IMR-90 (cell line): ENCODE results near the gene PGM2. TPM values are rescaled to one million over a fixed set of nuclear protein-coding genes. Genes with fewer than 3 reads are reported as not detected.

Experiments
- ATAC-seq: fragments of 200-7000 bp; cut with Tn5 transposase; 2 replicates; pipeline ENCODE4 v1.9.1; 2020; ENCODE audit warnings: low read depth, mild to moderate bottlenecking, moderate library complexity
- BruUV-seq: library from RNA; stranded (reverse); fragments of 400-500 nt; replicated peaks from 2 replicates; lab custom pipeline; 2021; lab: Mats Ljungman, UMichigan
- CTCF ChIA-PET: fragments of 300-600 bp; formaldehyde crosslinking; extraction: SDS; loops from one replicate; lab custom pipeline; 2021; ENCODE audit warnings: antibody characterized with exemption; lab: Yijun Ruan, JAX
- POLR2A ChIA-PET: fragments of 300-600 bp; sonication (Branson Sonifier 250); formaldehyde crosslinking; loops from one replicate; lab custom pipeline; 2022; ENCODE audit warnings: antibody characterized with exemption; ENCODE audit not compliant: unreplicated experiment; lab: Charles Lee
- DNase-seq: peaks from one replicate; pipeline ENCODE4 v3.0.0; 2013
- H2AFZ ChIP-seq: replicated peaks from 2 replicates; pipeline ENCODE3; 2013; ENCODE audit warnings: low read length, mild to moderate bottlenecking; ENCODE audit not compliant: poor library complexity
- H2AK5ac ChIP-seq: 2 replicates; pipeline ENCODE4 v1.6.1; 2013; ENCODE audit warnings: low read depth, low read length, inconsistent platforms
- H2AK9ac ChIP-seq: replicated peaks from 2 replicates; pipeline ENCODE3; 2013; ENCODE audit warnings: mild to moderate bottlenecking, low read depth, low read length, moderate library complexity; ENCODE audit not compliant: poor library complexity
- H2BK120ac ChIP-seq: 2 replicates; pipeline ENCODE4 v1.6.1; 2013; ENCODE audit warnings: low read depth, low read length, inconsistent platforms
- H2BK15ac ChIP-seq: 3 replicates; pipeline ENCODE4 v1.6.1; 2013; ENCODE audit warnings: low read depth, low read length, inconsistent platforms
- H2BK20ac ChIP-seq: 2 replicates; pipeline ENCODE4 v1.6.1; 2013; ENCODE audit warnings: low read depth, mild to moderate bottlenecking, inconsistent platforms, low read length, moderate library complexity
- H2BK5ac ChIP-seq: 2 replicates; pipeline ENCODE4 v1.6.1; 2013; ENCODE audit warnings: mild to moderate bottlenecking, low read depth, low read length, inconsistent platforms; ENCODE audit not compliant: poor library complexity, severe bottlenecking
- H3K14ac ChIP-seq: replicated peaks from 2 replicates; pipeline ENCODE4 v1.6.1; 2013; ENCODE audit warnings: low read depth, low read length, inconsistent platforms
- H3K18ac ChIP-seq: 2 replicates; pipeline ENCODE4 v1.6.1; 2013; ENCODE audit warnings: low read depth, low read length, control low read depth
- H3K23ac ChIP-seq: 2 replicates; pipeline ENCODE4 v1.6.1; 2013; ENCODE audit warnings: low read depth, low read length, inconsistent platforms
- H3K27ac ChIP-seq: 2 replicates; pipeline ENCODE4 v1.5.1; 2013; ENCODE audit warnings: mild to moderate bottlenecking, control low read depth, low read length; ENCODE audit not compliant: insufficient read depth
- H3K27me3 ChIP-seq: 2 replicates; pipeline ENCODE4 v1.6.1; 2013; ENCODE audit warnings: low read length; ENCODE audit not compliant: control insufficient read depth, insufficient read depth
- H3K36me3 ChIP-seq: 2 replicates; pipeline ENCODE4 v1.6.1; 2013; ENCODE audit warnings: low read length, mixed read lengths; ENCODE audit not compliant: control insufficient read depth, insufficient read depth
- H3K4ac ChIP-seq: 2 replicates; pipeline ENCODE4 v1.6.1; 2013; ENCODE audit warnings: low read depth, low read length, inconsistent platforms
- H3K4me1 ChIP-seq: 2 replicates; pipeline ENCODE4 v1.6.1; 2013; ENCODE audit warnings: low read length, mixed read lengths; ENCODE audit not compliant: control insufficient read depth, insufficient read depth
- H3K4me2 ChIP-seq: 2 replicates; pipeline ENCODE4 v1.6.1; 2013; ENCODE audit warnings: low read depth, mild to moderate bottlenecking, control low read depth, low read length, moderate library complexity
- H3K4me3 ChIP-seq: 2 replicates; pipeline ENCODE4 v1.5.1; 2013; ENCODE audit warnings: low read depth, mild to moderate bottlenecking, control low read depth, low read length, moderate library complexity; ENCODE audit not compliant: insufficient read depth
- H3K56ac ChIP-seq: 2 replicates; pipeline ENCODE4 v1.6.1; 2013; ENCODE audit warnings: low read length, inconsistent platforms; ENCODE audit not compliant: insufficient read depth; ENCODE audit errors: extremely low read depth
- H3K79me1 ChIP-seq, 2 experiments: 2 replicates each; pipeline ENCODE4 v1.6.1; 2013; ENCODE audit warnings: low read length in 2 of 2, inconsistent platforms in 1 of 2, low read depth in 1 of 2
- H3K9ac ChIP-seq: 2 replicates; pipeline ENCODE4 v1.6.1; 2013; ENCODE audit warnings: low read depth, low read length, control low read depth
- H3K9me1 ChIP-seq: 2 replicates; pipeline ENCODE4 v1.6.1; 2013; ENCODE audit warnings: low read length, inconsistent platforms; ENCODE audit not compliant: insufficient read depth
- H3K9me3 ChIP-seq: 2 replicates; pipeline ENCODE4 v1.6.1; 2013; ENCODE audit warnings: low read length; ENCODE audit not compliant: control insufficient read depth, insufficient read depth
- H4K20me1 ChIP-seq: 2 replicates; pipeline ENCODE4 v1.6.1; 2013; ENCODE audit warnings: low read length, inconsistent platforms; ENCODE audit not compliant: insufficient read depth
- H4K5ac ChIP-seq: 2 replicates; pipeline ENCODE4 v1.6.1; 2013; ENCODE audit warnings: mild to moderate bottlenecking, low read depth, low read length, control low read depth
- H4K8ac ChIP-seq, 2 experiments: 2 replicates each; pipeline ENCODE4 v1.6.1; 2013; ENCODE audit warnings: low read depth in 2 of 2, low read length in 2 of 2, control low read depth in 1 of 2, inconsistent platforms in 1 of 2
- H4K91ac ChIP-seq: 2 replicates; pipeline ENCODE4 v1.6.1; 2013; ENCODE audit warnings: low read depth, low read length, inconsistent platforms; ENCODE audit not compliant: insufficient read depth
- CEBPB ChIP-seq: IDR thresholded peaks from 2 replicates; pipeline ENCODE4 v1.6.1; 2012; ENCODE audit warnings: low read depth, low read length, improper control_type of control experiment
- FOS ChIP-seq: fragments of 150-350 bp; IDR thresholded peaks from 2 replicates; pipeline ENCODE4 v1.6.1; 2016; ENCODE audit warnings: low read depth, low read length
- MXI1 ChIP-seq: IDR thresholded peaks from 2 replicates; pipeline ENCODE4 v1.6.1; 2012; ENCODE audit warnings: low read depth, mild to moderate bottlenecking, low read length, moderate library complexity, borderline replicate concordance
- RCOR1 ChIP-seq: IDR thresholded peaks from 2 replicates; pipeline ENCODE4 v1.6.1; 2012; ENCODE audit warnings: mild to moderate bottlenecking, low read length, improper control_type of control experiment; ENCODE audit not compliant: insufficient replicate concordance
- WGBS, 2 experiments: methylation state at CpG; one replicate each; pipeline versions ENCODE4 v1.1.5 to v1.1.7; 2013; ENCODE audit warnings: missing lambda C conversion rate in 2 of 2; ENCODE audit not compliant: insufficient read length in 1 of 2; ENCODE audit errors: extremely low coverage in 2 of 2; 5-methylcytosine and 5-hydroxymethylcytosine counted together
- dilution Hi-C: fragments of 300-500 bp; cut with HindIII; formaldehyde crosslinking; loops from one replicate; pipeline ENCODE4 v1.14.3; 2018; ENCODE audit warnings: low sequenced_read_pairs; ENCODE audit not compliant: unreplicated experiment
- in situ Hi-C: fragments of 300-500 bp; cut with MboI; formaldehyde crosslinking; loops from 3 replicates; pipeline ENCODE4 v1.14.3; 2019; ENCODE audit warnings: low sequenced_read_pairs, inconsistent platforms, mixed read lengths
- intact Hi-C: fragments of 100-400 bp; cut with micrococcal nuclease; formaldehyde crosslinking; loops from 2 replicates; pipeline ENCODE4 v1.10.0; 2022
- polyA plus RNA-seq, 3 experiments: library from polyadenylated mRNA; depleted of rRNA; stranded (reverse); fragments of >200 nt; gene quantifications; 2 replicates each; pipeline ENCODE4 v1.2.3, GENCODE V29; 2012; ENCODE audit warnings: low replicate concordance in 1 of 3
- total RNA-seq: library from RNA; depleted of rRNA; stranded (reverse); fragments of >200 nt; gene quantifications from 2 replicates; pipeline ENCODE4 v1.2.3, GENCODE V29; 2012
- TF ChIP-seq, protein P1 (sequence below): conservative IDR thresholded peaks from 2 replicates; pipeline ENCODE4 v1.5.1; 2012; ENCODE audit warnings: mild to moderate bottlenecking, low read depth, low read length, improper control_type of control experiment

The PGM2 gene
- total and polyA plus RNA-seq, 2 of the 4 experiments (the other 2 are of a cell fraction): 18.7 to 26.2 TPM

DNA sequence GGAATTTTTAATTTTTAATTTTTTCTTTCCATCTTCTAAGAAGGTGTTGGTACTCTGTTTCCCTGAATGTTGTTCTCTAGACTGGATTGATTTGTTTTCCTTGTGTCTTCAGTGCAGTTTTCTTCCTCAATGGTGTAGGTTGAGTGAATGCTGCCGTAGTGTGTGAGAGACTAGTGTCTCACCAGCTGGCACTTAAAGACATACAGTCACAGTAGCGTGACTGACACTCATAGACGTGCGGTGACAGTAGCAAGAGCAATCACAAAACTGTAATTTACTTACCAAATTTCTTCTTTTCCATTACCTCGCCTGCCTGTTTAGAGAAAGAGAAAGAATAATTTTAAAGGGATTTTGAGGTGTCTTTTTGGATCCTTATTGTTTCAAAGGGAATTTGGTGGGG is 21.4 kb upstream of the PGM2 start:
- no peaks in the 10 kb centered on the region for H3K36me3 ChIP-seq
- dilution Hi-C loops (no loop called here), in situ Hi-C loops (loop anchor here (10.0 kb wide), 2 partner anchors 200 to 920 kb away; no protein-coding TSS in a partner anchor), intact Hi-C loops (loop anchor here (10.0 kb wide), 1 partner anchor 930 kb away; no protein-coding TSS in a partner anchor)
- H3K4me3 ChIP-seq: no peak overlapping the region
- H2BK15ac ChIP-seq: no peak overlapping the region
- H3K18ac ChIP-seq: no peak overlapping the region
- no peaks in the 10 kb centered on the region for H3K79me1 ChIP-seq
- no peaks in the 10 kb centered on the region for H3K9me3 ChIP-seq
- no peak overlapping the region for H3K27ac ChIP-seq
- no peak overlapping the region for H3K9ac ChIP-seq
- H3K4me2 ChIP-seq: no peak overlapping the region
- no peak overlapping the region for H2BK20ac ChIP-seq
- DNase-seq (no peak), ATAC-seq (no peak)
- no peak overlapping the region for H2AK9ac ChIP-seq
- BruUV-seq: no TSS peak
- no peak overlapping the region for H3K23ac ChIP-seq
- peaks cover 2% of the 10 kb centered on the region; the same call in 1 of the 2 replicates for H3K27me3 ChIP-seq
- no peak overlapping the region for H3K14ac ChIP-seq
- no peak overlapping the region for H4K91ac ChIP-seq
- H4K5ac ChIP-seq: no peak overlapping the region
- H2BK5ac ChIP-seq: no peak overlapping the region
- H3K4me1 ChIP-seq: no peaks in the 10 kb centered on the region
- no peaks in the 10 kb centered on the region for H3K9me1 ChIP-seq
- H2AFZ ChIP-seq: no peak overlapping the region
- H2AK5ac ChIP-seq: no peak overlapping the region
- POLR2A ChIA-PET: no interaction called here
- H3K4ac ChIP-seq: no peak overlapping the region
- CTCF ChIA-PET: no interaction called here
- no CpG with 5 or more reads among the region's 5 CpGs for WGBS, 2 experiments
- no peak overlapping the region for H3K56ac ChIP-seq
- H4K20me1 ChIP-seq: no peaks in the 10 kb centered on the region
- no peak for TF ChIP-seq FOS
- no peak for TF ChIP-seq CEBPB
- TF ChIP-seq MXI1: no peak
- TF ChIP-seq RCOR1: no peak
- TF ChIP-seq, protein P1, sequence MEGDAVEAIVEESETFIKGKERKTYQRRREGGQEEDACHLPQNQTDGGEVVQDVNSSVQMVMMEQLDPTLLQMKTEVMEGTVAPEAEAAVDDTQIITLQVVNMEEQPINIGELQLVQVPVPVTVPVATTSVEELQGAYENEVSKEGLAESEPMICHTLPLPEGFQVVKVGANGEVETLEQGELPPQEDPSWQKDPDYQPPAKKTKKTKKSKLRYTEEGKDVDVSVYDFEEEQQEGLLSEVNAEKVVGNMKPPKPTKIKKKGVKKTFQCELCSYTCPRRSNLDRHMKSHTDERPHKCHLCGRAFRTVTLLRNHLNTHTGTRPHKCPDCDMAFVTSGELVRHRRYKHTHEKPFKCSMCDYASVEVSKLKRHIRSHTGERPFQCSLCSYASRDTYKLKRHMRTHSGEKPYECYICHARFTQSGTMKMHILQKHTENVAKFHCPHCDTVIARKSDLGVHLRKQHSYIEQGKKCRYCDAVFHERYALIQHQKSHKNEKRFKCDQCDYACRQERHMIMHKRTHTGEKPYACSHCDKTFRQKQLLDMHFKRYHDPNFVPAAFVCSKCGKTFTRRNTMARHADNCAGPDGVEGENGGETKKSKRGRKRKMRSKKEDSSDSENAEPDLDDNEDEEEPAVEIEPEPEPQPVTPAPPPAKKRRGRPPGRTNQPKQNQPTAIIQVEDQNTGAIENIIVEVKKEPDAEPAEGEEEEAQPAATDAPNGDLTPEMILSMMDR: no peak
- no peak overlapping the region for H2BK120ac ChIP-seq
- no peak overlapping the region for H4K8ac ChIP-seq
